Measurements from ENCODE around the gene IL36B. TPM values are rescaled to one million over a fixed set of nuclear protein-coding genes. Genes with fewer than 3 reads are reported as not detected.

IL36B gene
- total RNA-seq, 1 donor from 2014 or later: not detected

DNA sequence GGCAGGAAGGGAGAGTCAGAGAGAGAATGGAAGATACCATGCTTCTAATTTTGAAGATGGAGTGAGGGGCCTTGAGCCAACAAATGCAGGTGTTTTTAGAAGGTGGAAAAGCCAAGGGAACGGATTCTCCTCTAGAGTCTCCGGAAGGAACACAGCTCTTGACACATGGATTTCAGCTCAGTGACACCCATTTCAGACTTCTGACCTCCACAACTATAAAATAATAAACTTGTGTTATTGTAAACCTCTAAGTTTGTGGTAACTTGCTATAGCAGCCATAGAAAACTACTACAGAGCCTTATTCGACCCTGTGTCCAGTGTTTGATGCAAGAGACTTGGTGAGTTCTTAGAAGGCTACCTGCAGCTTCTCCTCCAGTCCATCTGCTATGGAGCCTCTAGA lies 22.9 kb upstream of the IL36B start:
- DNase-seq: no peak

DNA sequence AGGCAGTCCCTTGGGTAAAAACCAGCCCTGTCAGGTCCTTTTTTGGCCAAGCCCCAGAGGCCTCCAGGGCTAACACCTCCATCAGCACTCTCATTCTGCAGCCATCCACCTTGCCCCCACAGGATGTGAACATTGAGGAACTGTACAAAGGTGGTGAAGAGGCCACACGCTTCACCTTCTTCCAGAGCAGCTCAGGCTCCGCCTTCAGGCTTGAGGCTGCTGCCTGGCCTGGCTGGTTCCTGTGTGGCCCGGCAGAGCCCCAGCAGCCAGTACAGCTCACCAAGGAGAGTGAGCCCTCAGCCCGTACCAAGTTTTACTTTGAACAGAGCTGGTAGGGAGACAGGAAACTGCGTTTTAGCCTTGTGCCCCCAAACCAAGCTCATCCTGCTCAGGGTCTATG lies 22.4 kb upstream of the IL36B start:
- no peak for DNase-seq

DNA sequence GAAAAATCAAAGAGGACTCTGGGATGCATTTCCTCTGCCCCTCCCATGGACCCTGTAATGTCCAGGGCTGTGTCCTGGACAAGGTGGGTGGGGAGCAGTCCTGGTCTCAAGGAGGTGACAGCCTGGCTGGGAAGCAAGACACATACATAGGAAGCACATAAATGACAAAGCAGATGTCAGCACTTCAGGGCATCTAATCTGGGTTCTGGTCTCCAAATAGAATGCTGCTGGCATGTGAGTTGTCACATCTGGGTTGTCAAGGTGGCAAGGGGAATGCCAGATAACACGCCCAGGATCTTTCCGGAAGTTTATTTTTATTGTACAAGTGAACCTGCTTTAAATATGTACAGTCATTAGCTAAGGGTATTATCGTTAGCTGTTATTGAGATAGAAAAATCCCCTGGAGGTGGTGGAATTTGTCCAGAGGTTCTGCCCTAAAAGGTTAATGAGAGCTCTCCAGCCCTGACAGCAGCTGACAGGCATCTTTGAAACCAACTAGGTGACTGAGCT lies 20.7 kb upstream of the IL36B start:
- no peak for DNase-seq

DNA sequence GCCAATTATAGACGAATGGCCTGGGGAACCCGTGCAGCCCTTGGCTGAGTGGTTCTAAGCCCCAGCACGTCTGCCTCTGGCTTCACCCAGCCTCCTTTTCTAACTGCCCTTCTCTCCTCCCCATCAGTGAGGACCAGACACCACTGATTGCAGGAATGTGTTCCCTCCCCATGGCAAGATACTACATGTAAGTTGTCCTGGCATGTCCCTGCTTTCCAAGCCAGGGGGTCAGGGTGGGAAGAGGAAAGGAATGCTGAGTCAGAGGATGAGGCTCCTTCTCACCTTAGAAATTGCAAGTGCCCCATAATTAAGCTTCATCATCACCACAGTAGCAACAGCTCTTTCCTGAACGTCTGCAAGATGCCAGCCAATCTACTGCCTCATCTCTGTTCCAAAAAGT lies 19.9 kb upstream of the IL36B start:
- no peak for DNase-seq

DNA sequence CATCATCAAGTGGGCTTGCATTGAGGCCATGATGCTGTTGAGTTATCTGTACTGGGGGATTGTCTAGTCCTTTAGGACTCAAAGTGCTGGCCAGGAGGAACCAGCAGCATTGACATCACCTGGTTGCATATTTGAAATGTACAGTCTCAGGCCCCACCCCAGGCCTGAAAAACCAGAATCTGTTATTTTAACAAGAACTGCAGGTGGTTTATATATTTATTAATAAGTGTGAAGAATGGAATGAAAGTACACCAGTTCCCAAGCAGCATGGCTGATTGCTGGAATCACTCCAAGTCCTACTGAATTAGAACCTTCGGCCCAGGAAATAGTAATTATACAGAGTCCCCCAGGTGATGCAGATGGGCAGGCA lies 17.9 kb upstream of the IL36B start:
- no peak for DNase-seq

DNA sequence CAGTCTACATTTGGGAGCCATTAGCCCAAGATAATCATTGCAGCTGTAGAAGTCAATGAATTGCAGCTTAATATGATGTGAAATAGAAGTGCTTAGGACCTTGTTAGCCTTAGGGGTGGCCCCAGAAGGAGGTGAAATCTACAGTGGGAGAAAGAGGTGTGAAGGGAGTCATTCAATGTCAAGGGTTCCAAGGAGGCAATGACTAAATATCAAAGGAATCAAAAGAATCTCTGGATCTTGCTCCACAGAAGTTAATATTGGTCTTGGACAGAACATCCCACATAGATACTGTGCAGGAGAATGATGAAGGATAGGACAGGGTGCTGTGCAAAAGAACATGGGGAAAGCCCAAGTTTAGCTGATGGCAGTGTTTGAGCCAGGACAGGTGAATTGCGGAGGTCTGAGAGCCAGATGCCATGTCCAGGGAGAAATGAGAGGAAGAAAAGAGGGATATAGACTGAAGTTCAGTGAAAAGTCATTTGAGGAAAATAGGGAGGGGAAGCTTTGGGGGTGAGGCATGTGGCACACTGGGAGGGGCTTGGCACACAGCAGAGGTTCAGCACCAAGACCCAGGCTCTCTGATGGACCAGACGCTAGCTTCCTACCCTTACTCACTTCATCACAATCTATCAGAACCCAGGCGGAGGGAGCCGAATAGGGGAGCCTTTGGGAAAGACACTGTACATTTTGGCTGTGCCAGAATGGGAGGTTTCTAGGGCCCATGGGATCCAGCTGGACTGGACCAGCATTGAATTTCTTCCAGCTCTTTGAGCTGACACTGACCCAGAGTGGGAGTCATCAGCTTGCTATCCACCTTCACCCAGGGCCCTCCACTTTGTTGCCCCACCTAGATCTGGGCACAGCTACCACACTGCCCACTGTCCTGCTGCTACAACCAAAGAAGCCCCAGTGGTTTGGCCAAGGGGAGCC lies 17.3 kb upstream of the IL36B start:
- DNase-seq: no peak

DNA sequence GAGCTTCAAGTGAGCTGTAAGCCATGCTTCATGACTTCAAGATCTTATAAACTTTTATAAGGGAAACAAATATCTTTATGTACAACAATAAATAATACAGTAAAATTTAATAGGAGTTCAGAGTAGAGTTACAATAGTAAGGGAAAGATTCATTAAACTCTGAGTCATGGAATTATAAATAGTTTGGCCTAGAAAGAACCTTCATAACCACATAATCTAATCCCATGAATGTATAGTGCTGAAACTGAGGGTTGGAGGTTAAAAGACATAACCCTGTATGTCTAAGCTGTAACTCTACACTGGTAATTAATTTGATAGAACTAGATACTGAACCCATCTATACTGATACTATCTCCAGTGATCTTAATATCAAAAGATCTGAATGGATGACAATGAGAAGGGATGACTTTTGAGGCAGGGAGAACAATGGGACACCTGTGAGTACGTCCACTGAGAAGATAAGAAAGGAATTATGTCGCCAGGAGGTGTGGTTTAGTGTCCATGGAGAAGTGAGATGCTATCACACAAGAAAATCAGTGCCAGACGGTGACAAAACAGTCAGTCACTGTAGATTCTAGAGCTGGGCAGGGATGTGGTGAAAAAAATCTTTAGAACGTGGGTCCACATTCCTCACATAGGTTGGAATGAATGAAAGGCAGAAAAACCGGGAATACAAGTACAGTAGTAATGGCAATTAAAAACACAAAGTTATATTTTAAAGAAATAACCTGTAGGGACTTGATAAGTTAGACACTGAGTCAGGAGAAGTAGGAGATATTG lies 16.2 kb upstream of the IL36B start:
- no peak for DNase-seq

DNA sequence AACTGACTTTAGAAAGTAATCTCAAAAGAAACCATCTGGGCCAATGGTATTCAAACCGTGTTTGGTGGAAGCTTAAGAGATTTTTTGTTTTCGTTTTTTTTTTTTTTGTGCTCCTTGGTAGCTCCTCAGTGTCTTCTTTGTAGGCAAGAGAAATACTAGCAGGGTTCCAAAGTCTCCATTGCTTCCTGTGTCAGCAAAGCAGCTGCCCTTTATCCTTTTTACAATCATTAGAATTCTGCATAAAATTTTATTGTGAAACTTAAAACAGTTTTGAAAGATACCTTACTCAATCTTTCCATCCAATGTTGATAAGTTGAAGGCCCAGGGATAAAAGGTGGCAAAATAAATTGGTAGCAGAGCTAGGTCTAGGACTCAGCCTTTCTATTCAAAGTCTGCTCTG lies 15.6 kb upstream of the IL36B start:
- no peak for DNase-seq

DNA sequence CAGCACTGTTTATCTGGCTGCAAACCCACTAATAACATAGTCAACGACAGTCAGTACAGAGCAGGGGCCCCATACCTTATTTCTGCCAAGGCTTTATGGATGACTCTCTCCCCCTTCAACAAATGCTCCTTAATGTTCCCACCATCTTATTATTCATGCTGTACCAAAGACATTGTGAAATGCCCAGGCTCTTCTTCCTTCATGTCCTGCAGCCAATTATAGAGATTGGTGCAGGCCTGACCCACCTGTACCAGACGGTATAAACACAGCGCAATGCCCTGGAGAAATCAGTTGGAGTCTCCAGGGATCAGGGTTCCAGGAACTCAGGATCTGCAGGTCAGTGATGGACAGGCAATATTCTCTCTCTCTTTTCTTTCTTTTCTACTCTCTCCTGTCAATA lies 15.0 kb upstream of the IL36B start, which contains the start of gene IL1F10:
Gene IL1F10 (plus strand): TSS at position 290 of the 400 bp plus-strand sequence. CDS start 4,769 bp downstream, outside the sequence.
- DNase-seq: no peak

DNA sequence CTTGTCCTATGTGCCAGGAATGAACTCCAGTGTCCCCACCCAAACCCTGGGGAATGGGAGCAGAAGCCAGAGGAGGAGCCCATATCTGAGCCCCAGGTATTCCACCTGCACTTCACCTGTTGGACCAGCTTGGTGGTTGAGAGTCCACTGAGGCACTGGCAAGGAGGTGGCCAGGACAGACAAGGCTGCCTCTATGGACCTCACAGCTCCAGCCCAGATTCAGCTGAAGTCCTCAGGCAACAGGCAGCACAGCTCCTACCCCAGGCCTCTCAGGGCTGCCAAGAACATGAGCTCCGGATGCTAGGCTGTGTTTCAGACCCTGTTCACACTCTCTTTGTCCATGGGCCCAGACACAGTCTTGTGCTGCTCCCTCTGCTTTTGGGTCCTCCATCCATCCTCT lies 12.2 kb upstream of the IL36B start:
- no peak for DNase-seq

DNA sequence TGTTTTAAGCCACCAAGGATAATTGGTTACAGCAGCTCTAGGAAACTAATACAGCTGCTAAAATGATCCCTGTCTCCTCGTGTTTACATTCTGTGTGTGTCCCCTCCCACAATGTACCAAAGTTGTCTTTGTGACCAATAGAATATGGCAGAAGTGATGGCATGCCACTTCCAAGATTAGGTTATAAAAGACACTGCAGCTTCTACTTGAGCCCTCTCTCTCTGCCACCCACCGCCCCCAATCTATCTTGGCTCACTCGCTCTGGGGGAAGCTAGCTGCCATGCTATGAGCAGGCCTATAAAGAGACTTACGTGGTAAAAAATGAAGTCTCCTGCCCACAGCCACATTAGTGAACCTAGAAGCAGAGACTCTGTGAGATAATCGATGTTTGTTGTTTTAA lies 11.6 kb upstream of the IL36B start:
- DNase-seq: no peak

DNA sequence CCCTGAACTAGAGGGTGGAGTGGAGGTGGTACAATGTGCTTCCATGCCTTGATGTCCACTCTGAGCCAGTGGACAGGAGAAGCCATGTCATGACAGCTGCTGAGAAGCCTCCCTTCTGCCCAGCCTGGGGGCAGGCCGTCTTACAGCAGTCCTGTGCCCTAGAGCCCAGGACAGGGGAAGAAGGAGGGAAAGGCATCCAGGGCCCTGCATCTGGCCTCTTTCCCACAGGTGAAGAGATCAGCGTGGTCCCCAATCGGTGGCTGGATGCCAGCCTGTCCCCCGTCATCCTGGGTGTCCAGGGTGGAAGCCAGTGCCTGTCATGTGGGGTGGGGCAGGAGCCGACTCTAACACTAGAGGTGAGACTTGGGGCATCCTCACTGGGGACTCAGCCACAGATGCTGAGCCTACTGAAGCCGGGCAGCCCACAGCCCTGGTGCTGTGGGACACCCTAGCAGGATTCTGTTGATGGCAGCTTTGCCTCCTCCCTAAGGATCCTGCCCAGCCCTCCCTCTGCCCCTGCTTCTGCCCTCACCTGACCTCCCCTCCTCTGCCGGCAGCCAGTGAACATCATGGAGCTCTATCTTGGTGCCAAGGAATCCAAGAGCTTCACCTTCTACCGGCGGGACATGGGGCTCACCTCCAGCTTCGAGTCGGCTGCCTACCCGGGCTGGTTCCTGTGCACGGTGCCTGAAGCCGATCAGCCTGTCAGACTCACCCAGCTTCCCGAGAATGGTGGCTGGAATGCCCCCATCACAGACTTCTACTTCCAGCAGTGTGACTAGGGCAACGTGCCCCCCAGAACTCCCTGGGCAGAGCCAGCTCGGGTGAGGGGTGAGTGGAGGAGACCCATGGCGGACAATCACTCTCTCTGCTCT lies 9.5 kb upstream of the IL36B start:
- DNase-seq: no peak

DNA sequence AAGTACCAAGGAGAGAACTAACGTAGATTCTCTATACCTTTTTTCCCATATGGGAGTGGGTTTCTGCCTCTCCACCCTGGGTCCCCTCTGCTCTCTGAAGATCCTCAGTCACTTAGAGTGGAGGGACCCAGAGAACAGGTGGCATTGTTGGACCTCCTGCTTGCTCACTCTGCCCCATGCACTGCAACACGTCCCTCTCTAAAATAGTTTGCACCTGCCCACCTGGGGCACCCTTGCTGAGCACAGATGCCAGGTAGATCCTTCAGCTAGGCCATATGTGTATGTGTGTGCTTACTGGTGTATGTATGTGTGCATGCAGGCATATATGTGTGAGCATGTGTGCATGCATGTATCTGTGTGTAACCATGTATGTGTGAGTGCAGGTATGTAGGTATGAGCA lies 8.6 kb upstream of the IL36B start:
- no peak for DNase-seq

DNA sequence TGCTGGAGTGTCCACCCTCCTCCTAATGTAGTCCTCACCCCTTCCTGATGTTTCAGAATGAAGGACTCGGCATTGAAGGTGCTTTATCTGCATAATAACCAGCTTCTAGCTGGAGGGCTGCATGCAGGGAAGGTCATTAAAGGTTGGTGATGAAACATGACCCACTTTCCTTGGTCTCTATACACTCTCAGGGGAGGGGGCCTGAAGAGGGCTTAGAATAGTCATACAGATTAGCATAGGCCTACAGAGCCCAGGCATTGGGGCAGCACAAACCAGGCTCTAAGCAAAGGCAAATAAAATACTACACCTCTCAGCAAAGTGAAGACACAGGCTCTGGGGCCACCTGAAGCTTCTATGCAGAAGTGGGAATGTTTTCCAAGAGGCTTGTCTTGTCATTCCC lies 8.1 kb upstream of the IL36B start:
- no peak for DNase-seq

DNA sequence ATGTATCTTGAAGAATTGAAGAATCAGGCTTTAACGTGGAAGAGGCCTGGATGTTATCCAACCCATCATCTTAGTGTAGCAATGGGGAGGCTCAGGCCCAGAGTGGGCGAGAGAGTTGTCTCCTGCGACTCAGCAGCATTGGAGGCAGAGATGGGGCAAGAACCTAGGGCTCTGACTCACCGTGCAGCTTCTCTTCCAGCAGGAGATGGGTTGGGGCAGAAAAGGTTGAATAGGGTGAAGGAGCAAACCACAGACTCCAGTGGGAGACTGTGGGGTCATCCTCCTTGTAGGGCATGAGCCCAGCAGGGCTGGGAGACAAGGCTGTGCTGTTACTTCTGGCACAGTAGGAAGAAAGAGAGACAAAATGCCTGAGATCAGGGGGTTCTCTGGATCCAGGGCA lies 7.7 kb upstream of the IL36B start:
- no peak for DNase-seq

DNA sequence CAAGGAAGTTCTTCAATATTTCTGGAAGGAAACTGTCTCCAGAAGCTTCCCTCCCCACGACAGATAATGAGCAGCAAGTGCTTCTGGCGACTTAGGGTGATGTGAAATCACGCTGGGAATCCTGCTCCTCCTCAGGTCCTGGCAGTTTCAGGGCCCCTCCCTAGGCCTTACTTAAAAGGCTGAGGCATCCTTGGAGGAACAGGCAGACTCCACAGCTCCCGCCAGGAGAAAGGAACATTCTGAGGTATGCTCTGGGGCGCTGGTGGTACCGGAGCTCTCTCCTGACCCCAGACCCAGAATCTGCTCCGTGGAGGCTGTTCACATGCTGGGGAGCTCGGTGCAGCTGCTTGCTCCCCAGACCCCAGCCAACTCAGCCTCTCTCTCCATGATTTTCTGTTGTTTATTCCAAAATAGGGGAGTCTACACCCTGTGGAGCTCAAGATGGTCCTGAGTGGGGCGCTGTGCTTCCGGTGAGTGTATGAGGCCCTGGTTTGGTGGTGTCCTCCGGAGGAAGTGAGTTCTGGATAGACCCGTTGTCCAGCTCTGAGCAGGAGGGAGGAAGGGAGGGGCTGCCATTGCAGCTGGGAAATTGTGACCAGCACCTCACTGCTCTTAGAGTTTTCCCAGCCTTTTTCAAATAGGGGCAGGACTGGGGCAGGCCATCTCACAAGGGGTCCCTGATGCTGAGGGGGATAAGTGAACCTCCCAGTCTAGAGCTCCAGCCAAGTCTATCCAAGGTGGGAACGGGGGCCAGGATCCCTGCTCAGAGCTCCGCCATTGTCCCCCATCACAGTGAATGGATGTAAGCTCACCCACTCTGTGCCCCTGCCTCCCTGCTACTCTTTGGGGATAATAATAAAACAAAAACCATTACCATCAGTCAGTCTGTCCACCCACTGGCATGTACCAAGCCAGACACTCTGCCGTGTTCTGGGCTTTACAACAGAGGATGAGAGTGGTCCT lies 6.6 kb upstream of the IL36B start, which contains the start of gene IL36RN:
Gene IL36RN (plus strand): TSS at position 201 of the 963 bp plus-strand sequence. CDS start 241 bp downstream, at position 442.
- no peak for DNase-seq

DNA sequence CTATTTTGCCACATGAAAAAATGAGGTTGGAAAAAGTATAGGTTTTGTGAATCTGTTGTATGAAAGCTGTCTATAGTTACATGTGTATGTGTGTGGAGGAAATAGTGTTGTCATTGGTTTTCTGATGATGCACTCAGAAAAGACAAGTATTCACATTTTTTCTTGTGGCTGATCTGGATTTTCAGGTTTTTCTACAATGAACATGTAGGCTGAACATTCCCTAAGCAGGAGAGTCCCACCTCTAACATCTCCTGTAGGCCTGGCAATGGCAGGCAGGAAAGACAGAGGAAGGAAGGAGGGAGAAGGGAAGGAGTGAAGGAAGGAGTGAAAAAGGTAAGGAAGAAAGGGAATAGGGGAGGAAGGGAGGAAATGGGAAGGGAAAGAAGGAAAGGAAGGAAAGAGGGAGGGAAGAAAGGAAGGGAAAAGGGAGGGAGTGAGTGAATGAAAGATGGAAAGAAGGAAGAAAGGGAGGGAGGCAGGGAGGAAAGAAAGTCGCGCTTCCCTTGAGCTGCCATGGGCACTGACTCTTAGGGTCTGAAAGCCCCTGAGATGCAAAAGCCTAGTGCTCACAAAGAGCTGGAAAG lies 5.8 kb upstream of the IL36B start:
- no peak for DNase-seq

DNA sequence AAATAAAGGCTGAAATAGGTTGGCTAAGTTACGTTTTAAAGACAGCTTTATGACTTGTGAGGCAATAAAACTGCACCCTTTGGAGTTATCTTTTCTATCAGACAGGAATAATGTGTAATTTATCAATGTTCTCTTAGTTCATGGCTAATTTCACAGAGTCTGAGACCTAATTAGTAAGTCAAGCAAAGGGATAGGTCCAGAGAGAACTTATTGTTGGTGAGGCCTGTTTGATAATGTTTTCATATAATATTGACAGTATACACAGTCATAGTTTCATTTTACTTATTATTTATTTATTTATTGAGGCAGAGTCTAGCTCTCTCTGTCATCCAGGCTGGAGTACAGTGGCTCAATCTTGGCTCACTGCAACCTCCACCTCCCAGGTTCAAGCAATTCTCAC lies 4.5 kb upstream of the IL36B start:
- DNase-seq: no peak

DNA sequence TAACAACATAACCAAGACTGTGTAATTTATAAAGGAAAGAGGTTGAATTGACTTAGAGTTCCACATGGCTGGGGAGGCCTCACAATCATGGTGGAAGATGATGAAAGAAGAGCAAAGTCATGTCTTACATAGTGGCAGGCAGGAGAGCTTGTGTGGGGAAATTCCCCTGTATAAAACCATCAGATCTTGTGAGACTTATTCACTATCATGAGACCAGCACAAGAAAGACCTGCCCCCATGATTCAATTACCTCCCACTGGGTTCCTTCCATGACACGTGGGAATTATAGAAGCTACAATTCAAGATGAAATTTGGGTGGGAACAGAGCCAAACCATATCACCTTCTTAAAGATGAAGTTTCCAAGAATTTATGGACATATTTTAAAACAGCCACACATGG lies 3.9 kb upstream of the IL36B start:
- no peak for DNase-seq

DNA sequence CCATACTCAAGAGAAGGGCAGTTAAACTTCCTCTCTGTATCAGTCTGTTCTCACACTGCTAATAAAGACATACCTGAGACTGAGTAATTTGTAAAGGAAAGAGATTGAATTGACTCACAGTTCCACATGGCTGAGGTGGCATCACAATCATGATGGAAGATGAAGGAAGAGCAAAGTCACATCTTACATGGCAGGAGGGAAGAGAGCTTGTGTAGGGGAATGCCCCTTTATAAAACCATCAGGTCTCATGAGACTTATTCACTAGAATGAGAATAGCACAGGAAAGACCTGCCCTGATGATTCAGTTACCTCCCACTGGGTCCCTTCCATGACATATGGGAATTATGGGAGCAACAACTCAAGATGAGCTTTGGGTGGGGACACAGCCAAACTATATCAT lies 1.4 kb upstream of the IL36B start:
- DNase-seq: no peak

DNA sequence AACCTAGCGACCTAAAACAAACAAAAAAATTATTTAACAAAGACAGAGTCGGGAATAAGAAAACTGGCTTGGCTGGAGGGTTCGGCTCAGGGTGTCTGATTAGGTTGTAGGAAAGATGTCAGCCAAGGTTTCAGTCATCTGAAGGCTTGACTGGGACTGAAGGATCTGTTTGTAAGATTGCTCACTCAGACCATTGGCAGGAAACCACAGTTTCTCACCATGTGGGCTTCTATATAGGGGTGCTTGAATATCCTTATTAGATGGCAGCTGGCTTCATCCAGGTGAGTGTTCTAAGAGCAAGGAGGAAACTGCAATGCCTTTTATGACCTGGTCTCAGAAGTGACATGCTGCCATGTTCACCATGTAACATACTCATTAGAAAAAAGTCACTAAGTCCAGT lies 999 bp upstream of the IL36B start:
- DNase-seq: no peak
